ENCODE data around the gene RRAGD. TPM values are rescaled to one million over a fixed set of nuclear protein-coding genes. Genes with fewer than 3 reads are reported as not detected.
"Not testable (repeated sequence)": the region's sequence is repeated elsewhere in the genome, so short reads cannot be mapped to it uniquely, and the experiment has no call there.

RRAGD gene
- total RNA-seq, 2 experiments from 2014 or later: 19.7 to 22.1 TPM

DNA sequence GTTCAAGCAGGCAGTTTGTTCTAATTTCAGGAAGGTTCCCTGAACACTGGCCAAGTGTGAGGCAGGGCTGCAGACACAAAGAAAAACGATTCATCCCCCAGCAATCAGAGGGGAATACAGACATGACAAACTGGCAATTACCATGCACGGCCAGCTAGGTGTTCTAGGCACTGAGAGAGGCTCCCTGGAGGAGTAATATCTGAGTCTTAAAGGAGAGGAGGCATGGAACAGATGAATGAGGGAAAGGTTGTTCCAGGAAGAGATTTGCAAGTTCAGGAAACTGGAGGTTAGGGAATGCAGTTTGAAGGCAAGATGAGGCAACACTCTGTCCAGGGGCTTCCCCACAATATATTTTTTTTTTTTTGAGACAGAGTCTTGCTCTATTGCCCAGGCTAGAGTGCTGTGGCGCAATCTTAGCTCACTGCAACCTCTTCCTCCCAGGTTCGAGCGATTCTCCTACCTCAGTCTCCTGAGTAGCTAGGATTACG, 11.1 kb downstream of the RRAGD start:
- Mint-ChIP-seq H3K4me3 (no peak overlapping the region), H3K9me3 (no peaks in the 10 kb centered on the region), H3K4me1 (ENCODE audit: low read depth) (peaks cover 4% of the 10 kb centered on the region), H3K27ac (no peak overlapping the region), H3K36me3 (ENCODE audit: low read depth) (no peaks in the 10 kb centered on the region), H3K27me3 (no peaks in the 10 kb centered on the region)
- intact Hi-C loops (cut with micrococcal nuclease): no loop called here
- DNase-seq (no peak), ATAC-seq (no peak)
- CTCF ChIA-PET: interaction anchor here (1.1 to 1.3 kb wide), 2 partner anchors 11 to 29 kb away, joined by 3 to 4 read pairs; no protein-coding TSS in a partner anchor
- POLR2A ChIA-PET: interaction anchor here (0.6 kb wide), 1 partner anchor 472 kb away, joined by 3 read pairs; no protein-coding TSS in a partner anchor
- TF ChIP-seq, protein P1, sequence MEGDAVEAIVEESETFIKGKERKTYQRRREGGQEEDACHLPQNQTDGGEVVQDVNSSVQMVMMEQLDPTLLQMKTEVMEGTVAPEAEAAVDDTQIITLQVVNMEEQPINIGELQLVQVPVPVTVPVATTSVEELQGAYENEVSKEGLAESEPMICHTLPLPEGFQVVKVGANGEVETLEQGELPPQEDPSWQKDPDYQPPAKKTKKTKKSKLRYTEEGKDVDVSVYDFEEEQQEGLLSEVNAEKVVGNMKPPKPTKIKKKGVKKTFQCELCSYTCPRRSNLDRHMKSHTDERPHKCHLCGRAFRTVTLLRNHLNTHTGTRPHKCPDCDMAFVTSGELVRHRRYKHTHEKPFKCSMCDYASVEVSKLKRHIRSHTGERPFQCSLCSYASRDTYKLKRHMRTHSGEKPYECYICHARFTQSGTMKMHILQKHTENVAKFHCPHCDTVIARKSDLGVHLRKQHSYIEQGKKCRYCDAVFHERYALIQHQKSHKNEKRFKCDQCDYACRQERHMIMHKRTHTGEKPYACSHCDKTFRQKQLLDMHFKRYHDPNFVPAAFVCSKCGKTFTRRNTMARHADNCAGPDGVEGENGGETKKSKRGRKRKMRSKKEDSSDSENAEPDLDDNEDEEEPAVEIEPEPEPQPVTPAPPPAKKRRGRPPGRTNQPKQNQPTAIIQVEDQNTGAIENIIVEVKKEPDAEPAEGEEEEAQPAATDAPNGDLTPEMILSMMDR (IDR thresholded peaks at IDR 0.05): no peak

DNA sequence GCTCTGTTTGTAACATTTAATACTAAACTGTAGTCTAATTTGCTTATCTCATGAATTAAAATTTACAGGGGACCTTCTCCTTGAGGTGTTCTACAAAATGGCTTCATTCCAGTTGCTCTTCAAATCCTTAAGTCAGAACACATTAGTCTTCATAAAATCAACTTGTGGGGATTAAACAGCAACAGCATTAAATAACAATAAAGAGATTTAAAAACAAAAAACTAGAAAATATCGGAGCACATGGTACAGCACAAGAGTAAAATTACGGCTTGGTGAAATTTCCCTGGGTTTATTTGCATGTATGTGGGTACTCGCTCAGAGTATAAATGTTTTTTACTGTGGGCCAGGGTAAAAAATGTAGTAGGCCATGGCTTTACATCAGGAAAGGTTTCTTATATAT, 12.0 kb downstream of the RRAGD start:
- no peaks in the 10 kb centered on the region for H3K27me3 Mint-ChIP-seq
- no peaks in the 10 kb centered on the region for H3K9me3 Mint-ChIP-seq
- no peak for ATAC-seq
- no peak overlapping the region for H3K4me3 Mint-ChIP-seq
- TF ChIP-seq, protein P1 (IDR thresholded peaks at IDR 0.05): no peak
- no peak overlapping the region for H3K27ac Mint-ChIP-seq
- intact Hi-C loops (cut with micrococcal nuclease): no loop called here
- DNase-seq: no peak
- peaks cover 4% of the 10 kb centered on the region for H3K4me1 Mint-ChIP-seq (ENCODE audit: low read depth)
- H3K36me3 Mint-ChIP-seq (ENCODE audit: low read depth): no peaks in the 10 kb centered on the region
- ChIA-PET POLR2A (no interaction called here), CTCF (interaction anchor here (0.8 to 1.1 kb wide), 3 partner anchors 11 to 32 kb away, joined by 3 to 6 read pairs (median 3); no protein-coding TSS in a partner anchor)

DNA sequence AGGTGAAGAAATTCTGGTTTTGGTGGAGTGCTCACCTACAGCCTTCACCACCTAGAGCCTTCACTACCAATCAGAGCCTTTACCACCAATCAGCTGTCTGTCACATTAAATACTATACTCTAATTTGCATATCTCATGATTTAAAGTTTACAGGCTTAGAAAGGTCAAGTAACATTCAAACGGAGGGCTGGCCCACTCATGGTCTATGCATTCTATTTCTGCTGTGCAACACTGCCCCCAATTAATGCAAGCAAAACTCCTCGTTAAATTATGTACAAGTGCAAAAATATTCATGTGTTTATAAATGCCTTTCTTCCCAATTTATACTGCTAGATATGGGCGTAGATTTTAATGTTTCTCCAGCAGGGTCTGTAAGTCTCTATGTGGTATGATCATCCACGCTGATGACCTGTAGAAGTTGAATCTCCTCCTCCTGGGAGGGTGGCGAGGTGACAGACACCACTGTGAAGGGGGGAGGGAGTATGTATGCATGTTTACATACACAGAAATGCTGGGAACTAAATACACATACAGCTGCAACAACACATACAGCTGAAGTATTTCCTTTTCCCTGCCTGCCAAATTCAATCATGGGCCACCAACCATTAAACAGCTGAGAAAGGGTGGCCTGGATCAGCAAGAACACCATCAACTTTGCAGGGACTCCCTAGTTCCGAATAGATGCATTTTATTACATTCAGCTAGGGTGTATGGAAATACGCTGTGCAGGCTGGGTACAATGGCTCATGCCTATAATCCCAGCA, 13.1 kb downstream of the RRAGD start:
- intact Hi-C loops (cut with micrococcal nuclease): no loop called here
- Mint-ChIP-seq H3K36me3 (ENCODE audit: low read depth) (no peaks in the 10 kb centered on the region), H3K27ac (no peak overlapping the region), H3K4me3 (no peak overlapping the region), H3K27me3 (no peaks in the 10 kb centered on the region), H3K9me3 (peaks cover 3% of the 10 kb centered on the region), H3K4me1 (ENCODE audit: low read depth) (peaks cover 4% of the 10 kb centered on the region)
- TF ChIP-seq, protein P1 (IDR thresholded peaks at IDR 0.05): no peak
- ATAC-seq (no peak), DNase-seq (no peak)
- POLR2A ChIA-PET: no interaction called here
- CTCF ChIA-PET: interaction anchor here (0.8 to 1.0 kb wide), 3 partner anchors 13 to 32 kb away, joined by 3 read pairs; no protein-coding TSS in a partner anchor

DNA sequence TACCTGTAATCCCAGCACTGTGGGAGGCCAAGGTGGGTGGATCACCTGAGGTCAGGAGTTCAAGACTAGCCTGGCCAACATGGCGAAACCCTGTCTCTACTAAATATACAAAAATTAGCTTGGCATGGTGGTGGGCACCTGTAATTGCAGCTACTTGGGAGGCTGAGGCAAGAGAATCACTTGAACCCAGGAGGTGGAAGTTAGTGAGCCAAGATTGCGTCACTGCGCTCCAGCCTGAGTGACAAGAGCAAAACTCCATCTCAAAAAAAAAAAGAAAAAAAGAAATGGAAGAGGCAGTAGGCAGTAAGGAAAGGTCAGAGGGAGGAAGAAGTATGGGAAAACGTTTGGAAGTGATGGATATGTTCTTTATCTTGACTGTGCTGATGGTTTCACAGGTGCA, 14.2 kb downstream of the RRAGD start:
- H3K36me3 Mint-ChIP-seq (ENCODE audit: low read depth); H3K4me3 Mint-ChIP-seq; POLR2A ChIA-PET; H3K27ac Mint-ChIP-seq; H3K4me1 Mint-ChIP-seq (ENCODE audit: low read depth); H3K27me3 Mint-ChIP-seq; DNase-seq; intact Hi-C loops (cut with micrococcal nuclease); ATAC-seq; H3K9me3 Mint-ChIP-seq: not testable (repeated sequence)
- TF ChIP-seq, protein P1 (IDR thresholded peaks at IDR 0.05): peak; percentile 28
- CTCF ChIA-PET: interaction anchor here (1.0 kb wide), 1 partner anchor 33 kb away, joined by 3 read pairs; no protein-coding TSS in a partner anchor

DNA sequence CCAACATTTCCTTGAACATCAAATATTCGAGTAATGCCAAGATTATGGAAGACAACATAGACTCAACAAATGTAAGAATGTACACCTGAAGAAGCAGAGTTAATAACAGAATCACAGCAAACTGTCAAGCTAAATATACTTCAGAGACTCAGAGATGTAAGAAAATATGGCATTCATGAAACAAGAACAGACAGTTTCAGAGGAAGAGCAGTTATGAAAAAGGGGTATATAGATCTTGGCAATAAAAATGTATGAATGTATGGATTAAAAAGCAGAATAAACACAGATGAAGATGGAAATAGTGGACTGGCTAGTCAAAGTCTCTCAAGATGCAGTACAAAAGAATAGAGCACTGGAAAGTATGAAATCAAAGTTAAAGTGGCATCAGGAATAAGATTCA, 18.4 kb downstream of the RRAGD start:
- no peak overlapping the region for H3K27ac Mint-ChIP-seq
- ChIA-PET POLR2A (no interaction called here), CTCF (no interaction called here)
- peaks cover 9% of the 10 kb centered on the region for H3K9me3 Mint-ChIP-seq
- DNase-seq: no peak
- no peaks in the 10 kb centered on the region for H3K4me1 Mint-ChIP-seq (ENCODE audit: low read depth)
- H3K27me3 Mint-ChIP-seq: no peaks in the 10 kb centered on the region
- no peak overlapping the region for H3K4me3 Mint-ChIP-seq
- H3K36me3 Mint-ChIP-seq (ENCODE audit: low read depth): peaks cover 3% of the 10 kb centered on the region
- TF ChIP-seq, protein P1 (IDR thresholded peaks at IDR 0.05): no peak
- intact Hi-C loops (cut with micrococcal nuclease): no loop called here
- ATAC-seq: no peak
